Testis (tissue), 3 donors: ENCODE data around the gene PHACTR4. TPM values are rescaled to one million over a fixed set of nuclear protein-coding genes. Genes with fewer than 3 reads are reported as not detected.
"Not testable (repeated sequence)": the region's sequence is repeated elsewhere in the genome, so short reads cannot be mapped to it uniquely, and the experiment has no call there.

ENCODE experiments used
- DNase-seq: peaks from one replicate; pipeline ENCODE4 v3.0.0-alpha.2; 2019
- H3K27ac ChIP-seq, 2 donors: fragments of 200-600 bp; sonication (generic); one replicate each; pipeline ENCODE4 v1.5.1; 2019
- H3K27me3 ChIP-seq: fragments of 200-600 bp; sonication (generic); one replicate; pipeline ENCODE4 v1.5.1; 2019
- H3K36me3 ChIP-seq: fragments of 200-600 bp; sonication (generic); one replicate; pipeline ENCODE4 v1.5.1; 2017; ENCODE audit warnings: low read depth; ENCODE audit errors: missing control alignments
- H3K4me1 ChIP-seq: fragments of 200-600 bp; sonication (generic); one replicate; pipeline ENCODE4 v1.5.1; 2019
- H3K4me3 ChIP-seq, 2 donors: fragments of 200-600 bp; sonication (generic); one replicate each; pipeline ENCODE4 v1.5.1; 2017 to 2019
- H3K9me3 ChIP-seq: fragments of 200-600 bp; sonication (generic); one replicate; pipeline ENCODE4 v1.5.1; 2017
- POLR2A ChIP-seq: fragments of 450-650 bp; IDR thresholded peaks from one replicate; pipeline ENCODE4 v1.6.1; 2017; ENCODE audit warnings: antibody characterized with exemption, mild to moderate bottlenecking, moderate library complexity
- WGBS, 2 donors: methylation state at CpG; one replicate each; pipeline ENCODE4 v1.1.5; 2018; 5-methylcytosine and 5-hydroxymethylcytosine counted together
- intact Hi-C: fragments of 100-400 bp; cut with DNase I; formaldehyde crosslinking; loops from one replicate; pipeline ENCODE4 v1.15.1; 2023; ENCODE audit warnings: low total_unique reads
- polyA plus RNA-seq: library from polyadenylated mRNA; stranded (reverse); fragments of 350-450 nt; fragmentation: Illumina TruSeq; extraction: RNeasy Lipid Tissue Mini Kit (QIAGEN cat#74804); gene quantifications from one replicate; pipeline ENCODE4 v1.2.3, GENCODE V29; 2014; ENCODE audit warnings: low read depth, low replicate concordance; ENCODE audit not compliant: insufficient read depth
- total RNA-seq, 2 donors: library from RNA; depleted of rRNA; stranded (reverse); fragments of >200 nt; gene quantifications; one replicate each; pipeline ENCODE4 v1.2.3, GENCODE V29; 2016
- TF ChIP-seq, protein P1 (sequence below), 3 experiments: fragments of 450-650 bp in 2 of 3; fragments of 200-600 bp in 1 of 3; sonication (generic) in 1 of 3; IDR thresholded peaks; one replicate each; pipeline ENCODE4 v1.5.1; 2016 to 2019; ENCODE audit warnings: antibody characterized with exemption in 3 of 3, mild to moderate bottlenecking in 2 of 3, moderate library complexity in 1 of 3

The PHACTR4 gene
- total and polyA plus RNA-seq, 3 donors from 2014 or later = 33.1 to 51.8 (median 40.9) TPM

DNA sequence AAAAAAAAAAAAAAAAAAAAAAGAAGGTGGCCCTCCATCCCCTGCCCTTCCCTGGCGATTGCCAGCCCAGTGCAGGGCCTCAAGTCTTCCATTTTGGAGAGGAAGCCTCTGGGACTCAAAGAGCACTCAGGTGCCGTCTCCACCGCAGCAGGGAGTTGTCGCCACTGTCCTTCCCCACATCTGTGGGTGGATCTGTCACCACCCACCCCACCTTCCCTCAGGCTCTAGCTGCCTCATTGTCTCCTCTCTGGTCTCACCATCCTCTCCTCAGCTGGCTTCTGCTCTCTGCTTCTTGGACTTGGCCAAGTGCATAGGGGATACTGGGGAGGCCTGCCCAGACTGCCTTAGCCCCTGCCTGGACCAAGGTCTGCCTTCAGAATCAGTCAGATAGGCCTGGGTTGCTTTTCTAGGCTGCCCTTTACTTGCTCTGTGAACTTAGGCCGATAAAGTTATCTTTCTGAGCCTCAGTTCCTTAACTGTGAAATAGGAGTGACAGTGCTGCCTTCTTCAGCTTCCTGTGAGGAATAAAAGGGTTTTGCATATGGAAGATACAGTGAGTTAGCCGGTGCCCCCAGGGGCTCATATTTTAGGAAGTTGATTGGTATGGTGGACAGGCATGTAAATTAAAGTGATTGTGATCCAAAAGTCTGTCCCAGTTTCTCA, 152.1 kb downstream of the PHACTR4 start:
- peaks cover 11% of the 10 kb centered on the region for H3K4me1 ChIP-seq
- H3K27me3 ChIP-seq = no peaks in the 10 kb centered on the region
- H3K36me3 ChIP-seq = no peaks in the 10 kb centered on the region
- H3K9me3 ChIP-seq = no peaks in the 10 kb centered on the region
- no peak for DNase-seq
- intact Hi-C loops = no loop called here
- WGBS, 2 donors = 94 to 95% methylated on average over 6 of the region's 6 CpGs
- no peak overlapping the region for H3K4me3 ChIP-seq
- TF ChIP-seq POLR2A = no peak
- TF ChIP-seq, protein P1, sequence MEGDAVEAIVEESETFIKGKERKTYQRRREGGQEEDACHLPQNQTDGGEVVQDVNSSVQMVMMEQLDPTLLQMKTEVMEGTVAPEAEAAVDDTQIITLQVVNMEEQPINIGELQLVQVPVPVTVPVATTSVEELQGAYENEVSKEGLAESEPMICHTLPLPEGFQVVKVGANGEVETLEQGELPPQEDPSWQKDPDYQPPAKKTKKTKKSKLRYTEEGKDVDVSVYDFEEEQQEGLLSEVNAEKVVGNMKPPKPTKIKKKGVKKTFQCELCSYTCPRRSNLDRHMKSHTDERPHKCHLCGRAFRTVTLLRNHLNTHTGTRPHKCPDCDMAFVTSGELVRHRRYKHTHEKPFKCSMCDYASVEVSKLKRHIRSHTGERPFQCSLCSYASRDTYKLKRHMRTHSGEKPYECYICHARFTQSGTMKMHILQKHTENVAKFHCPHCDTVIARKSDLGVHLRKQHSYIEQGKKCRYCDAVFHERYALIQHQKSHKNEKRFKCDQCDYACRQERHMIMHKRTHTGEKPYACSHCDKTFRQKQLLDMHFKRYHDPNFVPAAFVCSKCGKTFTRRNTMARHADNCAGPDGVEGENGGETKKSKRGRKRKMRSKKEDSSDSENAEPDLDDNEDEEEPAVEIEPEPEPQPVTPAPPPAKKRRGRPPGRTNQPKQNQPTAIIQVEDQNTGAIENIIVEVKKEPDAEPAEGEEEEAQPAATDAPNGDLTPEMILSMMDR (IDR thresholded peaks at IDR 0.05) = no peak
- H3K27ac ChIP-seq = no peak overlapping the region

DNA sequence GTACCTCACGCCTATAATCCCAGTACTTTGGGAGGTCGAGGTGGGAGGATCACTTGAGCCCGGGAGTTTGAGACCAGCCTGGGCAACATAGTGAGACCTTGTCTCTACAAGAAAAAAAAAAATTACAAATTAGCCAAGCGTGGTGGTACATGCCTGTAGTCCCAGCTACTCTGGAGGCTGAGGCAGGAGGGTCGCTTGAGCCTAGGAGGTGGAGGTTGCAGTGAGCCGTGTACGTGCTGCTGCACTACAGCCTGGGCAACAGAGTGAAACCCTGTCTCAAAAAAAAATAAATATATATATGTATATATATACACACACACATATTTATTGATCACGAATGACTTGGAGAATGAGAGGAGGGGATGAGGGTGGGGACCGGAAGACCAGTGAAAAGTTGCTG, 153.0 kb downstream of the PHACTR4 start:
- WGBS, 2 donors = 89 to 94% methylated on average over 9 of the region's 9 CpGs
- DNase-seq, H3K27ac ChIP-seq, H3K4me1 ChIP-seq, intact Hi-C loops, H3K36me3 ChIP-seq, H3K4me3 ChIP-seq, H3K27me3 ChIP-seq, H3K9me3 ChIP-seq: not testable (repeated sequence)

DNA sequence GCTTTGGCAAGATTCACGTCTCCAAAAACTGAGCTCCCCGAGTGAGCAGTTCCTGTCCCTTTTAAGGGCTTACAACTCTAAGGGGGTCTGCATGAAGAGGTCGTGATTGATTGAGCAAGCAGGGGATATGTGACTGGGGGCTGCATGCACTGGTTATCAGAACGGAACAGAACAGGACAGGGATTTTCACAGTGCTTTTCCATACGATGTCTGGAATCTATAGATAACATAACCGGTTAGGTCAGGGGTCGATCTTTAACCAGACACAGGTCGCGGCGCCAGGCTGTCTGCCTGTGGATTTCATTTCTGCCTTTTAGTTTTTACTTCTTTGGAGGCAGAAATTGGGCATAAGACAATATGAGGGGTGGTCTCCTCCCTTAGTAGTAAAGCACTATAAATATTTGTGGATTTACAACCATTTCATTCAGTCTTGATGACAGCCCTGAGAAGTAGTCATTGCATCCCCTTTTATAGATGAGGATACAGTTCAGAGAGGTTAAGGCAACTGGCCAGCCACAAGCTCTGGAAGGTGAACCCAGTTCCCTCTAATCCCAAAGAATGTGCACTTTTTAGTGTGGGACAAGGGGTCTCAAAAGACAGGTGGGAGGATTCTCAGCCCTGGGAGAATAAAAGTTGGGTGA, 155.6 kb downstream of the PHACTR4 start:
- intact Hi-C loops, DNase-seq, H3K27me3 ChIP-seq: not testable (repeated sequence)

DNA sequence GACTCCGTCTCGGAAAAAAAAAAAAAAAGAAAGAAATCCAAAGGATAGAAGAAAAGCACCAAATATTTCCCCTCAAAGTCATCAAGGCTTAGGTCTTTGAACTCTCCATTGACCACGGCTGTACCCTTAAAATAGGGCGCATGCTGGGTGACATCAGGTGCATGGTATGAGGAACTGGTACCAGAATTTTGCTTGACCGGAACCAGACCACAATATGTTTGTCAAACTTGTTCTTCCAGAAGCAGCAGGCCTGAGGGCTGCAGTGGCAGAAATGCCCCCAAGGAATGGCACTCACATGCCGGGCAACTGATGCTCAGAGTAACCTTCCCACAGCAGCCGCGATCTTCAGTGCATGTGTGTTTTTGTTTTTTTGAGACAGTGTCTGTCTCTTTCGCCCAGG, 157.3 kb downstream of the PHACTR4 start:
- Histone ChIP-seq H3K4me1 (no peaks in the 10 kb centered on the region), H3K27ac (no peak overlapping the region), H3K4me3 (no peak overlapping the region), H3K36me3 (no peaks in the 10 kb centered on the region), H3K27me3 (no peaks in the 10 kb centered on the region), H3K9me3 (no peaks in the 10 kb centered on the region)
- intact Hi-C loops = no loop called here
- TF ChIP-seq POLR2A = no peak
- TF ChIP-seq, protein P1 (IDR thresholded peaks at IDR 0.05) = no peak
- 96 to 97% methylated on average over 9 of the region's 9 CpGs for WGBS, 2 donors
- DNase-seq = no peak

More for the DNA sequence above, 155.6 kb downstream of the PHACTR4 start:
- H3K4me3 ChIP-seq, H3K36me3 ChIP-seq, H3K4me1 ChIP-seq, H3K9me3 ChIP-seq, H3K27ac ChIP-seq: not testable (repeated sequence)
- WGBS, 2 donors = 78 to 83% methylated on average over 10 of the region's 10 CpGs

DNA sequence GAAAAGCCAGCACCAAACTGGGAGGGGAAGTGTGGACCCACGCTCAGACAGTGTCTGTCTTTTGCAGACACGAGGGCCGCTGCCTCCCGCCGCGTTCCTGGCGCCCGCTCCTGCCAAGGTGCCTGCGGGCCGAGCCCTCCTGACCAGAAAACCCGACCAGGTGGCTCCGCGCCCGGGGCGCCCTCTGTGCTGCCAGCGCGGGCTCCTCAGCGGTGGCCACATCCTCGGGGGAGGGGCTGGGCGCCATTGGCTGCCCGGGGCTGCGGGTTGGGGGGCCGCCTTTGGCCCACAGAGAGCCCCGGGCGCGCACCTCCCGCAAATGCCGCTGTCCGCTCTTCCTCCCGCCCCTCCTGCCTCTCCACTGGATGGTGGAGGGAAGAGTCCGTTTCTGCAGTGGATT, 160.9 kb downstream of the PHACTR4 start:
- intact Hi-C loops = no loop called here
- DNase-seq = no peak
- peak overlapping the region in 1 of 2 donors; percentile 6 for H3K27ac ChIP-seq
- no peaks in the 10 kb centered on the region for H3K4me1 ChIP-seq
- no peaks in the 10 kb centered on the region for H3K36me3 ChIP-seq
- 90 to 97% methylated on average over 27 to 30 of the region's 31 CpGs for WGBS, 2 donors
- peak overlapping the region; percentile 37 to 43 for H3K4me3 ChIP-seq
- no peak for TF ChIP-seq POLR2A
- TF ChIP-seq, protein P1 (IDR thresholded peaks at IDR 0.05) = no peak
- H3K9me3 ChIP-seq = no peaks in the 10 kb centered on the region
- H3K27me3 ChIP-seq = no peaks in the 10 kb centered on the region

DNA sequence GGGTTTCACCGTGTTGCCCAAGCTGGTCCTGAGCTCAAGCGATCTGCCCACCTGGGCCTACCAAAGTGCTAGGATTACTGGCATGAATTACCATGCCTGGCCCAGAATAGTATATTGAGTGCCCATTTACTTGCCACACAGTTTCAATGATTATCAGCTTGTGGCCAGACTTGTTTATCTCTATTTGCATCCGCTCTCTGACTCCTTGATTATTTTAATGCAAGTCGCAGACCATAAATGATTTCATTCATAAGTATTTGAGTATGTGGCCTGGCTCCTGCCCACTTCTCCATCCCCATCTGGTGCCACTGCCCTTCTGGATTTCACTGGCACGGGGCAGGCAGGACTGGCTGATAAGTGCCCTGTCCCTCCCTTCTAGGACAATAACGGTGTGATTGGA, 165.1 kb downstream of the PHACTR4 start:
- Histone ChIP-seq H3K9me3 (no peaks in the 10 kb centered on the region), H3K27ac (no peak overlapping the region), H3K27me3 (no peaks in the 10 kb centered on the region), H3K4me3 (no peak overlapping the region), H3K36me3 (no peaks in the 10 kb centered on the region), H3K4me1 (no peaks in the 10 kb centered on the region)
- TF ChIP-seq, protein P1 (IDR thresholded peaks at IDR 0.05) = no peak
- no peak for TF ChIP-seq POLR2A
- 92 to 93% methylated on average over 6 of the region's 6 CpGs for WGBS, 2 donors
- intact Hi-C loops = no loop called here
- no peak for DNase-seq
